ENCODE data around the gene TLX3. TPM values are rescaled to one million over a fixed set of nuclear protein-coding genes. Genes with fewer than 3 reads are reported as not detected.
"Not testable (repeated sequence)": the region's sequence is repeated elsewhere in the genome, so short reads cannot be mapped to it uniquely, and the experiment has no call there.

TLX3 gene
- total RNA-seq, 1 experiment from 2014 or later = not detected

DNA sequence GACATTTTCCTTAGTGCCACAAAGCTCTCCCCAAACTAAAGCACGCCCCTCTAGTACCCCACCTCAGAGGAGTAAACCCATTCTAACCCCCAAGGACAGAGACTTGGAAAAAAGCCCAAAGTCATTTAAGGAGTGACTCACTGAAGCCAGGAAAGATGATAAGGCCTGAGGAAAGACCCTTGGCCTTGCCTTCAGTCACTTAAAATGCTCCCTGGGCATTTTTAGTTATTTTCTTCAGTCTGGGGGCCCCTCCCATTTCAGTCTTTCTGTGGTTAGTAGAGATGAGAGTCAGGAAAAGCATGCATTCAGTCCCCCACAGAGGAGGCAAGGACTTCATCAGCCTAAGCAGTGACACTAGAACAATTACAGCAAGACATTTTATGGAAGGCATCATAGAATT lies 13.7 kb upstream of the TLX3 start:
- H3K4me1 Mint-ChIP-seq = peaks cover 9% of the 10 kb centered on the region
- DNase-seq (ENCODE audit: low spot score) = no peak
- POLR2A ChIA-PET = no interaction called here
- H3K27ac Mint-ChIP-seq = no peak overlapping the region
- no peak overlapping the region for H3K4me3 Mint-ChIP-seq
- no peak for ATAC-seq
- H3K27me3 Mint-ChIP-seq (ENCODE audit: low read depth) = peaks cover 13% of the 10 kb centered on the region; the same call in 1 of the 2 replicates
- TF ChIP-seq, protein P1, sequence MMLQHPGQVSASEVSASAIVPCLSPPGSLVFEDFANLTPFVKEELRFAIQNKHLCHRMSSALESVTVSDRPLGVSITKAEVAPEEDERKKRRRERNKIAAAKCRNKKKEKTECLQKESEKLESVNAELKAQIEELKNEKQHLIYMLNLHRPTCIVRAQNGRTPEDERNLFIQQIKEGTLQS (CRISPR knock-in tag; conservative IDR thresholded peaks at IDR 0.05) = no peak
- TF ChIP-seq NR1H2 (CRISPR knock-in tag; IDR thresholded peaks at IDR 0.05) (no peak), CREB1 (CRISPR knock-in tag; IDR thresholded peaks at IDR 0.05) (no peak), ZNF219 (CRISPR knock-in tag; IDR thresholded peaks at IDR 0.05; ENCODE audit: borderline replicate concordance) (no peak)
- TF ChIP-seq, protein P2, sequence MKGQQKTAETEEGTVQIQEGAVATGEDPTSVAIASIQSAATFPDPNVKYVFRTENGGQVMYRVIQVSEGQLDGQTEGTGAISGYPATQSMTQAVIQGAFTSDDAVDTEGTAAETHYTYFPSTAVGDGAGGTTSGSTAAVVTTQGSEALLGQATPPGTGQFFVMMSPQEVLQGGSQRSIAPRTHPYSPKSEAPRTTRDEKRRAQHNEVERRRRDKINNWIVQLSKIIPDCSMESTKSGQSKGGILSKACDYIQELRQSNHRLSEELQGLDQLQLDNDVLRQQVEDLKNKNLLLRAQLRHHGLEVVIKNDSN (CRISPR knock-in tag; IDR thresholded peaks at IDR 0.05) = no peak
- TF ChIP-seq, protein P3, sequence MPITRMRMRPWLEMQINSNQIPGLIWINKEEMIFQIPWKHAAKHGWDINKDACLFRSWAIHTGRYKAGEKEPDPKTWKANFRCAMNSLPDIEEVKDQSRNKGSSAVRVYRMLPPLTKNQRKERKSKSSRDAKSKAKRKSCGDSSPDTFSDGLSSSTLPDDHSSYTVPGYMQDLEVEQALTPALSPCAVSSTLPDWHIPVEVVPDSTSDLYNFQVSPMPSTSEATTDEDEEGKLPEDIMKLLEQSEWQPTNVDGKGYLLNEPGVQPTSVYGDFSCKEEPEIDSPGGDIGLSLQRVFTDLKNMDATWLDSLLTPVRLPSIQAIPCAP (CRISPR knock-in tag; IDR thresholded peaks at IDR 0.05) = no peak
- TF ChIP-seq, protein P4, sequence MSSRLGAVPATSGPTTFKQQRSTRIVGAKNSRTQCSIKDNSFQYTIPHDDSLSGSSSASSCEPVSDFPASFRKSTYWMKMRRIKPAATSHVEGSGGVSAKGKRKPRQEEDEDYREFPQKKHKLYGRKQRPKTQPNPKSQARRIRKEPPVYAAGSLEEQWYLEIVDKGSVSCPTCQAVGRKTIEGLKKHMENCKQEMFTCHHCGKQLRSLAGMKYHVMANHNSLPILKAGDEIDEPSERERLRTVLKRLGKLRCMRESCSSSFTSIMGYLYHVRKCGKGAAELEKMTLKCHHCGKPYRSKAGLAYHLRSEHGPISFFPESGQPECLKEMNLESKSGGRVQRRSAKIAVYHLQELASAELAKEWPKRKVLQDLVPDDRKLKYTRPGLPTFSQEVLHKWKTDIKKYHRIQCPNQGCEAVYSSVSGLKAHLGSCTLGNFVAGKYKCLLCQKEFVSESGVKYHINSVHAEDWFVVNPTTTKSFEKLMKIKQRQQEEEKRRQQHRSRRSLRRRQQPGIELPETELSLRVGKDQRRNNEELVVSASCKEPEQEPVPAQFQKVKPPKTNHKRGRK (CRISPR knock-in tag; IDR thresholded peaks at IDR 0.05; ENCODE audit: borderline replicate concordance) = no peak
- TF ChIP-seq, protein P5, sequence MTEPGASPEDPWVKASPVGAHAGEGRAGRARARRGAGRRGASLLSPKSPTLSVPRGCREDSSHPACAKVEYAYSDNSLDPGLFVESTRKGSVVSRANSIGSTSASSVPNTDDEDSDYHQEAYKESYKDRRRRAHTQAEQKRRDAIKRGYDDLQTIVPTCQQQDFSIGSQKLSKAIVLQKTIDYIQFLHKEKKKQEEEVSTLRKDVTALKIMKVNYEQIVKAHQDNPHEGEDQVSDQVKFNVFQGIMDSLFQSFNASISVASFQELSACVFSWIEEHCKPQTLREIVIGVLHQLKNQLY (CRISPR knock-in tag; IDR thresholded peaks at IDR 0.05) = no peak
- no peaks in the 10 kb centered on the region for H3K9me3 Mint-ChIP-seq
- CTCF ChIA-PET = interaction anchor here (0.9 to 2.6 kb wide), 2 partner anchors 14 to 47 kb away, joined by 3 to 8 read pairs; partner anchors contain the start of gene TLX3
- no peaks in the 10 kb centered on the region for H3K36me3 Mint-ChIP-seq

DNA sequence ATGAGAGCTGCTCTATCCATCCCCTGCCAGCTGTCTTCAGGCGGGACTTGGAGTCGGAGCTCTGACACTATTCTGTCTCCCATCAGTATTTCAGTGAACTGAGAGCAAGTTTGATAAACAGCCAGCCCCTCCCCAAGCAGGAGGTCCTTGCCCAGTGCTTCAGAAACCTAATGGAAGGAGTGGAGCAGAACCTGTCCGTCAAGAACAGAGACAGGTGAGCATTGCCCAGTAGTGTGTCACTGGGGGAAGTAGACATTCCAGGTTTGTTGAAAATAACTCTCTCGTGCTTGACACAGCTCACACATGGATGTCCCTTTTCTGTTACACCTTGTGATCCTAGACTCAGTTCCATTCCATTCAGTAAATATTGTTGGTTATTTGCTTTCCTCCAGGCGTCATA lies 13.2 kb upstream of the TLX3 start:
- Mint-ChIP-seq H3K27ac (no peak overlapping the region), H3K4me3 (no peak overlapping the region), H3K36me3 (no peaks in the 10 kb centered on the region; the same call in 1 of the 2 replicates), H3K4me1 (peaks cover 9% of the 10 kb centered on the region), H3K9me3 (no peaks in the 10 kb centered on the region), H3K27me3 (ENCODE audit: low read depth) (peaks cover 18% of the 10 kb centered on the region)
- ATAC-seq (no peak), DNase-seq (ENCODE audit: low spot score) (no peak)
- TF ChIP-seq NFYB (CRISPR knock-in tag; conservative IDR thresholded peaks at IDR 0.05; ENCODE audit: low read depth) = no peak
- TF ChIP-seq GTF2I (CRISPR knock-in tag; conservative IDR thresholded peaks at IDR 0.05) = no peak
- no peak for TF ChIP-seq SOX15 (CRISPR knock-in tag; IDR thresholded peaks at IDR 0.05)
- no peak for TF ChIP-seq SMAD3 (CRISPR knock-in tag; IDR thresholded peaks at IDR 0.05; ENCODE audit: borderline replicate concordance)
- TF ChIP-seq CBFB (CRISPR knock-in tag; IDR thresholded peaks at IDR 0.05; ENCODE audit: low read depth) = no peak
- TF ChIP-seq ELF4 (CRISPR knock-in tag; IDR thresholded peaks at IDR 0.05; ENCODE audit: low read depth) = no peak
- TF ChIP-seq ATF1 (CRISPR knock-in tag; IDR thresholded peaks at IDR 0.05) = no peak
- no peak for TF ChIP-seq CREM (CRISPR knock-in tag; IDR thresholded peaks at IDR 0.05)
- no peak for TF ChIP-seq FOXK1 (CRISPR knock-in tag; IDR thresholded peaks at IDR 0.05)
- TF ChIP-seq, protein P6, sequence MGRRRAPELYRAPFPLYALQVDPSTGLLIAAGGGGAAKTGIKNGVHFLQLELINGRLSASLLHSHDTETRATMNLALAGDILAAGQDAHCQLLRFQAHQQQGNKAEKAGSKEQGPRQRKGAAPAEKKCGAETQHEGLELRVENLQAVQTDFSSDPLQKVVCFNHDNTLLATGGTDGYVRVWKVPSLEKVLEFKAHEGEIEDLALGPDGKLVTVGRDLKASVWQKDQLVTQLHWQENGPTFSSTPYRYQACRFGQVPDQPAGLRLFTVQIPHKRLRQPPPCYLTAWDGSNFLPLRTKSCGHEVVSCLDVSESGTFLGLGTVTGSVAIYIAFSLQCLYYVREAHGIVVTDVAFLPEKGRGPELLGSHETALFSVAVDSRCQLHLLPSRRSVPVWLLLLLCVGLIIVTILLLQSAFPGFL (CRISPR knock-in tag; IDR thresholded peaks at IDR 0.05; ENCODE audit: borderline replicate concordance) = no peak
- TF ChIP-seq ZNF671 (CRISPR knock-in tag; IDR thresholded peaks at IDR 0.05) = no peak
- no peak for TF ChIP-seq HMGA2 (CRISPR knock-in tag; IDR thresholded peaks at IDR 0.05)
- no peak for TF ChIP-seq ZNF263 (CRISPR knock-in tag; IDR thresholded peaks at IDR 0.05; ENCODE audit: low read depth)
- CTCF ChIA-PET = interaction anchor here (0.9 to 2.6 kb wide), 2 partner anchors 13 to 47 kb away, joined by 3 to 8 read pairs; partner anchors contain the start of gene TLX3
- POLR2A ChIA-PET = no interaction called here

DNA sequence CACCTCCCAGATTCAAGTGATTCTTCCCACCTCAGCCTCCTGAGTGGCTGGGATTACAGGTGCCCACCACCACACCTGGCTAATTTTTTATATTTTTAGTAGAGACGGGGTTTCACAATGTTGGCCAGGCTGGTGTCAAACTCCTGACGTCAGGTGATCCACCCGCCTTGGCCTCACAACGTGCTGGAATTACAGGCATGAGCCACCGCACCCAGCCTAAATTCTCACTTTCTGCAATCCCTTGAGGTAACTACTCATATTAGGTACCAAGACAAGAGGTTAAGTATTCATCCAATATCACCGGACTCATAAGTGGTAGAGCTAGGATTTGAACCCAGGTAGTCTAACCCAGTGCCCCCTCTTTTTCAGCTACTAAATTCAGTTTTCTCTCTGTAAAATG lies 11.1 kb upstream of the TLX3 start:
- H3K9me3 Mint-ChIP-seq; H3K4me3 Mint-ChIP-seq; DNase-seq (ENCODE audit: low spot score); H3K27ac Mint-ChIP-seq; ATAC-seq; H3K4me1 Mint-ChIP-seq; H3K36me3 Mint-ChIP-seq: not testable (repeated sequence)
- POLR2A ChIA-PET = interaction anchor here (1.1 kb wide), 1 partner anchor 11 kb away, joined by 4 read pairs; the partner anchor contains the start of gene TLX3
- CTCF ChIA-PET = interaction anchor here (1.2 to 1.3 kb wide), 2 partner anchors 11 to 506 kb away, joined by 3 to 5 read pairs; partner anchors contain the start of gene TLX3
- H3K27me3 Mint-ChIP-seq (ENCODE audit: low read depth) = peaks cover 38% of the 10 kb centered on the region

All from WTC11 (cell line).